ENCODE data around the gene NUDT16L1. TPM values are rescaled to one million over a fixed set of nuclear protein-coding genes. Genes with fewer than 3 reads are reported as not detected.
A peak's percentile ranks its signal among the peaks of the same experiment; 100 is the strongest.

The NUDT16L1 gene
- total RNA-seq, 1 experiment from 2014 or later: 28.7 TPM

- DNase-seq (ENCODE audit: low read depth): no peak
Observed at GRCh38 chr16:4663777-4664465, 29.4 kb upstream of the NUDT16L1 start.

GRCh38 chr16:4664538-4665418 is 28.6 kb upstream of the NUDT16L1 start:
- no peak for DNase-seq (ENCODE audit: low read depth)

- no peak for DNase-seq (ENCODE audit: low read depth)
Observed at GRCh38 chr16:4666537-4667202, 26.7 kb upstream of the NUDT16L1 start.

GRCh38 chr16:4667203-4667963 is 26.0 kb upstream of the NUDT16L1 start:
- DNase-seq (ENCODE audit: low read depth): no peak

GRCh38 chr16:4668313-4668960 is 24.9 kb upstream of the NUDT16L1 start:
- DNase-seq (ENCODE audit: low read depth): no peak

- DNase-seq (ENCODE audit: low read depth): no peak
Observed at GRCh38 chr16:4673387-4674046, 19.8 kb upstream of the NUDT16L1 start.

- no peak for DNase-seq (ENCODE audit: low read depth)
Observed at GRCh38 chr16:4674926-4675530, 18.3 kb upstream of the NUDT16L1 start.

GRCh38 chr16:4675864-4676786 is 17.2 kb upstream of the NUDT16L1 start:
- peak; percentile 18 for DNase-seq (ENCODE audit: low read depth)

GRCh38 chr16:4676831-4677230 is 16.5 kb upstream of the NUDT16L1 start:
- DNase-seq (ENCODE audit: low read depth): no peak

GRCh38 chr16:4677390-4677789 is 16.0 kb upstream of the NUDT16L1 start:
- DNase-seq (ENCODE audit: low read depth): no peak

GRCh38 chr16:4677994-4678393 is 15.4 kb upstream of the NUDT16L1 start:
- no peak for DNase-seq (ENCODE audit: low read depth)

GRCh38 chr16:4678596-4678995 is 14.8 kb upstream of the NUDT16L1 start:
- no peak for DNase-seq (ENCODE audit: low read depth)

- DNase-seq (ENCODE audit: low read depth): no peak
Observed at GRCh38 chr16:4679156-4679849, 14.1 kb upstream of the NUDT16L1 start.

GRCh38 chr16:4679850-4680636 is 13.3 kb upstream of the NUDT16L1 start:
- peak; percentile 98 for DNase-seq (ENCODE audit: low read depth)

- no peak for DNase-seq (ENCODE audit: low read depth)
Observed at GRCh38 chr16:4680673-4681470, 12.5 kb upstream of the NUDT16L1 start.

- no peak for DNase-seq (ENCODE audit: low read depth)
Observed at GRCh38 chr16:4681471-4682083, 11.8 kb upstream of the NUDT16L1 start.

Measured in RPMI7951 (cell line).